HG02610 (cell line): ENCODE data around the gene ALPK3.
A peak's percentile ranks its signal among the peaks of the same experiment; 100 is the strongest.

Experiments
- ATAC-seq: cut with Tn5 transposase; IDR thresholded peaks from one replicate; pipeline ENCODE4 v1.9.1; 2021; ENCODE audit warnings: mild to moderate bottlenecking, moderate library complexity; ENCODE audit not compliant: unreplicated experiment

ALPK3 gene

GRCh38 chr15:84797212-84797611 lies 19.9 kb upstream of the ALPK3 start:
- no peak for ATAC-seq

DNA sequence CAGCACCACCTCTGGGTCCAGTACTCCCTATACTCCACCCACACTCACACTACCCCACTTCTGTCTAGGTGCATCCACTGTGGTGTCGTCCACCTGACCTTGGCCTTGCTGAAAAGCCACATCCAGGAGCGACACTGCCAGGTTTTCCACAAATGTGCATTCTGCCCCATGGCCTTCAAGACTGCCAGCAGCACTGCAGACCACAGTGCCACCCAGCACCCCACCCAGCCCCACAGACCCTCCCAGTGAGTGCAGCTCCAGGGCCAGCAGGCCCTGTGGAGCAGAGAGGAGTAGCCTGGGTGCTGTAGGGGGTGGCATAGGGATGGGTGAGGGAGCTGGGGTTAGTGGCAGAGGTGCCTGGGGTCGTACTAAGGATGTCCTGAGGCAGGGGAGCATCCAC lies 19.4 kb upstream of the ALPK3 start:
- ATAC-seq, result no peak

GRCh38 chr15:84798436-84798946 lies 18.7 kb upstream of the ALPK3 start:
- ATAC-seq, result no peak

DNA sequence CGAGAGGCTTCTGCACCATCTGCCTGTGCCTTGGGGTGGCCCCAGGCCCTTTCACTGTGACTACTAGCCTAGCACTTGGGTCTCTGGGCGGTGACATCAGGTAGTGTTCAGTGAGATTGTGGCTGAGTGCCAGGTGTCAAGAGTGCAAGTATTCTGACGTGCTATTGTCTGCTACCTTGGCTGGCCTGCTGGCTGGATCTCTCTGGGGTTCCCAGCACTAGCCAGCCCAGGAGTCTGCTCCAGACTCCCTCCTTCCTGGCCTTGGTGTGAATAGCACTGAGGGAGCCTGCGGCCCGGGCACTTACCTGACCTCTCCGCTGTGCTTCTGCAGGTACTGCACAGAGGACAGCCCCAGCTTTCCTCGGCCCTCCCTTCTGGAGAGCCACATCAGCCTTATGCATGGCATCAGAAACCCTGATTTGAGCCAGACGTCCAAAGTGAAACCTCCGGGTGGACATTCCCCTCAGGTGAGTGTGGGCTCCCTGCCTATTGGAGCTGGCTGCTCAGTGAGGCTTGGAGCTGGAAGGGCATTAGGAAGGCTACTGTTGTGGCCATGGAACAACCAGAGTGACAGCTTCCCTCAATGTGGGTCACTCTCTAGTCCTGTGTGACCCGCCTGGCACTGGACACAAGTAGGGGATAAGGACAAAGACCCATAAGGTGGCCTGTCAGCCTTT lies 17.5 kb upstream of the ALPK3 start:
- ATAC-seq, result no peak

- ATAC-seq, result no peak
These were observed 16.8 kb upstream of the ALPK3 start for GRCh38 chr15:84800365-84800806.

- ATAC-seq, result no peak
These were observed 12.9 kb upstream of the ALPK3 start for GRCh38 chr15:84804005-84804900.

- ATAC-seq, result no peak
These were observed 11.9 kb upstream of the ALPK3 start for GRCh38 chr15:84805221-84805620.

DNA sequence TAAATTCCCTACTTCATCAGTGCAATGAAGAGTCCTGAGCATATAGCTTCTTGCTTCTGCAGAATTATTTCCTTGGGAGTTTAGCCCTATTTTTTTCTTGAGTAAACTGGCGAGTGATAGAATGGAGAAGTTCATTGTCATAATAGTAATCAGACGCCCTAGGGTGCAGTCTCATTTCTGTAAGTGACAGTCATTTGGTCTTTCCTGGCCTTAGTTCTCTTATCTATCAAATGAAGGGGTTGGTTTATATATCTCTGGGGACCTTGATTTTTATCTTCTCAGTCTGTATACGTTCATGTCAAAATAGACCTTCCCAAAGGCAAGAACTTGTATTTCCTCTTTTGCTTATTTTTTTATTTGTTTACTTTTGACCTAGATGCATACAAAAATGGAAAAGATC lies 9.9 kb upstream of the ALPK3 start:
- peak; percentile 71 for ATAC-seq

- ATAC-seq, result no peak
These were observed 6.9 kb upstream of the ALPK3 start for GRCh38 chr15:84810073-84810840.

DNA sequence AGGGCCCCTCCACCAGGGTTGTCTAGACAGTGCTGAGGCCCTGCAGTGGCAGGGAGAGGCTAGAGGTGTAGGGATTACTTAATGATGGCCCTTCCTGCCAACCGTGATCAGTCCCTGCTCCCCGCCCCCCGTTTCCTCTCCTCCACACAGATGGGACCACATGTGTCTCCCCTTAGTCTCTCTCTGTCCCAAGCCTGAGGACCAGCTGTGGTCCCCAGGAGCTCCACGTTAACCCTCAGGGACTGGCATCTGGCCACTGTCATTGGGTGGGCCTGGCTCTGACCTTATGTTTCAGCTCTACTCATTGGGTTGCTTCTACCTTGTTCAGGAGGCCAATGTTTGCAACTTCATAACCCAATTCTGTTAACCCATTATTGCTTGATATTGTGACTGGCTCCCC lies 6.0 kb upstream of the ALPK3 start:
- ATAC-seq, result no peak

DNA sequence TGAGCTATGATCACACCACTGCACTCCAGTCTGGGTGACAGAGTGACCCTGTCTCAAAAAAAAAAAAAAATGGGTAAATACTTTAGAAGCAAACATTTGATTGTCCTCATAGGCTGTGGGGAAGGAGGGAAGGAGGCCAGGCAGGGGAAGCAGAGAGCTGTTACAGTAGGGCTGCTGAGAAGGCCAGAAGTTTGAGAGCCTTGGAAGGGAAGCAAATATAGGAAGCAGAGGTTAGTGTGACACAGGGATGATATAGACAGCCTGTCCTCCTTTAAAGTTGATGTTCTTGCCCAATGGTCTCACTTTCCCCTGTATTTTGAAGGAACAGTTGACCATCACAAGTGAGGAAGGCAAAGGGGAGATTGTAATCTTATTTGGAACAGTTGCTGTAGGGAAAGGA lies 5.3 kb upstream of the ALPK3 start:
- ATAC-seq, result no peak

GRCh38 chr15:84812842-84813241 lies 4.3 kb upstream of the ALPK3 start:
- no peak for ATAC-seq

DNA sequence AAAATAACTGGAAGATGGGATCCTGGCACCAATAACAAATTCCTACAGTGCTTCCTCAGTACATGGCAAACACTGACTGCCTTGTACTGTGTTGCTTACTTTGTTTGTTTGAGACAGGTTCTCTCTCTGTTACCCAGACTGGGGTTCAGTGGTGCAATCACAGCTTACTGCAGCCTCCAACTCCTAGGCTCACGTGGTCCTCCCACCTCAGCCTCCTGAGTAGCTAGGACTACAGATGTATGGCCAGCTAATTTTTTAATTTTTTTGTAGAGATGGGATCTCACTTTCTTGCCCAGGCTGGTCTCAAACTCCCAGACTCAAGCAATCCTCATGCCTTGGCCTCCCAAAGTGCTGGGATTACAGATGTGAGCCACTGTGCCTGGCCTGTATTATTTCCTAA lies 3.7 kb upstream of the ALPK3 start:
- ATAC-seq, result no peak

- ATAC-seq, result no peak
These were observed 3.2 kb upstream of the ALPK3 start for GRCh38 chr15:84813931-84814330.

GRCh38 chr15:84814916-84815315 lies 2.2 kb upstream of the ALPK3 start:
- no peak for ATAC-seq

- no peak for ATAC-seq
These were observed 418 bp downstream of the ALPK3 start for GRCh38 chr15:84817466-84818081.

- no peak for ATAC-seq
These were observed 1.3 kb downstream of the ALPK3 start for GRCh38 chr15:84818261-84819131.

GRCh38 chr15:84819291-84819768 lies 2.2 kb downstream of the ALPK3 start:
- ATAC-seq, result no peak

DNA sequence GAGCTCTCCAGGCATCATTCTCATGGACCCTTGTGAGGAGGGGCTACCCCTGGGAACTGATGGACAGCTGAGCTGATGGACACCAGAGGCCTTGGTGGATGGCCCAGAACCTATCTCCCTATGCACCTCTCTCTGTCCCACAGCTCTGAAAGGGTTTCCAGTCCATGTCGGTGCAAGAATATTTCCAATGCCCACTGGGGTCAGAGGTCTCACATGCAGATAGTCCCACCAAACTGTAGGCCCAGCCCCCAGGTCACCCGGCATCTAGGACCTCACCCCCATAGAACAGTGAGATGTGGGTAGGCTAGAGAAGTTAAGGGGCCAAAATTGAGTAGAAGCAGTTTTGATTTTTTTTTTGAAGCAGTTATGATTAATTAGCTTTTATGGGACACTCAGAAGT lies 2.6 kb downstream of the ALPK3 start:
- ATAC-seq, result no peak
